BJ (cell line): ENCODE data around the gene LGI2. TPM values are rescaled to one million over a fixed set of nuclear protein-coding genes. Genes with fewer than 3 reads are reported as not detected.

ENCODE experiments used
- CTCF ChIA-PET: fragments of 350-600 bp; formaldehyde crosslinking; extraction: SDS; loops from one replicate; lab custom pipeline; 2021; ENCODE audit warnings: antibody characterized with exemption, inconsistent platforms; lab: Yijun Ruan, JAX
- POLR2A ChIA-PET: fragments of 300-600 bp; sonication (Branson Sonifier 250); formaldehyde crosslinking; extraction: SDS; loops from one replicate; lab custom pipeline; 2021; ENCODE audit warnings: antibody characterized with exemption; lab: Charles Lee
- DNase-seq: peaks from one replicate; pipeline ENCODE4 v3.0.0-alpha.2; 2011; ENCODE audit warnings: low read depth
- H3K27me3 ChIP-seq: 2 replicates; pipeline ENCODE4 v1.6.0; 2011; ENCODE audit warnings: low read length; ENCODE audit not compliant: control insufficient read depth, insufficient read depth
- H3K36me3 ChIP-seq: 2 replicates; pipeline ENCODE4 v1.5.1; 2011; ENCODE audit warnings: low read length; ENCODE audit not compliant: control insufficient read depth, insufficient read depth
- H3K4me3 ChIP-seq: 2 replicates; pipeline ENCODE4 v1.5.1; 2011; ENCODE audit warnings: low read depth, mild to moderate bottlenecking, control low read depth, low read length
- polyA plus RNA-seq: library from polyadenylated mRNA; depleted of rRNA; stranded (reverse); fragments of >200 nt; gene quantifications from 2 replicates; pipeline ENCODE4 v1.2.3, GENCODE V29; 2011
- TF ChIP-seq, protein P1 (sequence below): IDR thresholded peaks from 2 replicates; pipeline ENCODE4 v1.5.1; 2011; ENCODE audit warnings: low read depth, mild to moderate bottlenecking, control low read depth, inconsistent platforms, low read length, moderate library complexity; ENCODE audit not compliant: insufficient read depth

LGI2 gene
- polyA plus RNA-seq, 1 experiment = 0.01 TPM

DNA sequence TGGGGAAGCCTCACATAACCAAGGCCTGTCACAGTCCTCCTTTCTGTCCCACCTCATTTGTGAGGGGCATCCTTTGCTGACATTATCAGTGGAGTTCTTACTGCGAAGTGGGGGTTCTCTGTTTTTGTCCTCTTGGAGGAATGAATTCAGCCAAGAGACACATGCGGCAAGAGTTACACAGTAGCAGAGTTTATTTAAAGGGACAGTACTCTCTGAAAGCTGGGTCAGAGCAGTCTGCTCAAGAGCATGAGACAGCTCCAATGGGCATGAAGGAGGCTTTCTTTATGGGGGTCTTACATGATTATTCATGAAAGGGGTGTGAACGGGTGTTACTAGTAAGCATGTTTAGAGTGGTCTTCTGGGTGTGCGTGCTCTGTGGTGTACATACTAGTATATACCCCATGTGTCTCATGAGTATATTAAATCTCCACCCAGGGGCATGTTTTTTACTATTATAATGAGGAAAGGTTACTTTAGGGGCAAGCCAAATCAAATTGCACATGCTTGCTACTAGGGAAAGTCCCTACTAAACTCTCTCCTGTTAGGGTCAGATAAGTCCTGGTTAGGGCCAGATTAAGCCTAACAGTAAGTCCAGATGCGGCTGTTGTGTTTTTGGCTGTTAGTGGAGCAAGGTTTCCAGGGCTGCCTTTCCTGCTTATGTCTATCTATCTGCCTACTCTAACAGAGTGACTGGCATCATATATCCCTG, 19.8 kb upstream of the LGI2 start:
- POLR2A ChIA-PET = no interaction called here
- Histone ChIP-seq H3K36me3 (no peaks in the 10 kb centered on the region), H3K4me3 (no peak overlapping the region), H3K27me3 (0 out of 2 replicates have a peak, but pooled peaks cover 1% of the 10 kb centered on the region)
- no peak for DNase-seq
- CTCF ChIA-PET = no interaction called here
- TF ChIP-seq, protein P1, sequence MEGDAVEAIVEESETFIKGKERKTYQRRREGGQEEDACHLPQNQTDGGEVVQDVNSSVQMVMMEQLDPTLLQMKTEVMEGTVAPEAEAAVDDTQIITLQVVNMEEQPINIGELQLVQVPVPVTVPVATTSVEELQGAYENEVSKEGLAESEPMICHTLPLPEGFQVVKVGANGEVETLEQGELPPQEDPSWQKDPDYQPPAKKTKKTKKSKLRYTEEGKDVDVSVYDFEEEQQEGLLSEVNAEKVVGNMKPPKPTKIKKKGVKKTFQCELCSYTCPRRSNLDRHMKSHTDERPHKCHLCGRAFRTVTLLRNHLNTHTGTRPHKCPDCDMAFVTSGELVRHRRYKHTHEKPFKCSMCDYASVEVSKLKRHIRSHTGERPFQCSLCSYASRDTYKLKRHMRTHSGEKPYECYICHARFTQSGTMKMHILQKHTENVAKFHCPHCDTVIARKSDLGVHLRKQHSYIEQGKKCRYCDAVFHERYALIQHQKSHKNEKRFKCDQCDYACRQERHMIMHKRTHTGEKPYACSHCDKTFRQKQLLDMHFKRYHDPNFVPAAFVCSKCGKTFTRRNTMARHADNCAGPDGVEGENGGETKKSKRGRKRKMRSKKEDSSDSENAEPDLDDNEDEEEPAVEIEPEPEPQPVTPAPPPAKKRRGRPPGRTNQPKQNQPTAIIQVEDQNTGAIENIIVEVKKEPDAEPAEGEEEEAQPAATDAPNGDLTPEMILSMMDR = no peak

DNA sequence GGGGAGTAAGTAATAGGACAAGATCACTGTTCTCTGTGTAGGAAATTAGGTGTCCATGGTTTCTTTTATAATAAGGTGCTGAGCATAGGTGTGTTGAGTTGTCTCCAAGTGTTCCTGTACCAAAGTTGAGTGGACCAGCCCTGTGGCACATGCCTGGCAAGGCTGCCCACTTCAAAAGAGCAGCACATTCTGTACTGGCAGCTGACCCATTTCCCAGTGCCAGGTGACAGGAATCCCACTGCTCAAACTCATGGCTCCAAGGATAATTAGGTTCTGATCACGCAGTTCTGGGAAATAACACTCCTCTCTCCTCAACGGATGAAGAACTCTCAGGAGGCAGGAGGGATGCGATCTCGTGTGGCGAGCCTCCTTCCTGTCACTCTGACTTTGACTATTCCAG, 12.8 kb upstream of the LGI2 start:
- POLR2A ChIA-PET = interaction anchor here (0.6 kb wide), 1 partner anchor 1223 kb away, joined by 3 read pairs; no protein-coding TSS in a partner anchor
- no peak for DNase-seq
- Histone ChIP-seq H3K4me3 (no peak overlapping the region), H3K36me3 (no peaks in the 10 kb centered on the region), H3K27me3 (peaks cover 3% of the 10 kb centered on the region)
- CTCF ChIA-PET = no interaction called here
- TF ChIP-seq, protein P1 = no peak

DNA sequence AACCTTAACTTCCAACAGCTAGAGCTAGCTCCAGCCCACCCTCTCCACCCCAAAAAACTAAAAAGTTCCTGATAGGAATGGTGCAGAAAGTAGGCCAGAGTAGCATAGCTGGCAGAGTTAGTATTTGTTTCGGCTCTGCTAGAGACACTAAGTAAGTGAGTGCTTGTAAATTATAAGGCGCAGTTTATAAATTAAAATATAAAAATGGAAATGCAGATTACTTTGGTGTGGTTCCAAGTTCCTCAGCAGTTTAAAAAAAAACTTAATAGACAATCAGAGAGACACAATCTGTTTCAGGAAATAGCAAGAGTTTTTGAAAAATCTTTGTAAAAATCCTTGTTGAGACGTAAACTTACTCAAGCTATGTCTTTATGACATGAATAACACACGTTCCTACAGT, 2.8 kb upstream of the LGI2 start:
- Histone ChIP-seq H3K36me3 (no peaks in the 10 kb centered on the region), H3K27me3 (peaks cover 25% of the 10 kb centered on the region), H3K4me3 (no peak overlapping the region)
- ChIA-PET CTCF (no interaction called here), POLR2A (no interaction called here)
- DNase-seq = no peak
- TF ChIP-seq, protein P1 = no peak

DNA sequence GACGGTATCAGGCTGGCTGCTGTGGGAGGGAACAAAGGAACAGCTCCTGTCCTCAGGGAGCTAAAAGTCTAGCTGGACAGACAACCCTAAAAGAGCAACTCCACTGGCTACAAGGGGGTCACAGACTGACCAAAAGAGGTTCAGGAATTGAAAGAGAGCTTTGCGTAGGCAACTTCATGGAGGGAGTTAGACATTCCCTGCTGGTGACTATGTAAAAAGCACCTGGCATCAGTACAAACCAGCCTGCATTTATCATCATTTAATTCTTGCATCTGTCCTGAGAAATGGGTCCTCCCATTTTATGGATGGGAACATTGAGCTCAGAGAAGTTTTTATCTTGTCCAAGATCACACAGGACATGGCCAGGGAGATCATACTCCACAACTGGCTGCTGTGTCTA, 1.4 kb upstream of the LGI2 start:
- POLR2A ChIA-PET = no interaction called here
- no peak overlapping the region for H3K4me3 ChIP-seq
- DNase-seq = no peak
- CTCF ChIA-PET = interaction anchor here (0.9 kb wide), 1 partner anchor 11 kb away, joined by 3 read pairs; no protein-coding TSS in a partner anchor
- TF ChIP-seq, protein P1 = no peak
- H3K36me3 ChIP-seq = no peaks in the 10 kb centered on the region
- H3K27me3 ChIP-seq = peaks cover 31% of the 10 kb centered on the region

DNA sequence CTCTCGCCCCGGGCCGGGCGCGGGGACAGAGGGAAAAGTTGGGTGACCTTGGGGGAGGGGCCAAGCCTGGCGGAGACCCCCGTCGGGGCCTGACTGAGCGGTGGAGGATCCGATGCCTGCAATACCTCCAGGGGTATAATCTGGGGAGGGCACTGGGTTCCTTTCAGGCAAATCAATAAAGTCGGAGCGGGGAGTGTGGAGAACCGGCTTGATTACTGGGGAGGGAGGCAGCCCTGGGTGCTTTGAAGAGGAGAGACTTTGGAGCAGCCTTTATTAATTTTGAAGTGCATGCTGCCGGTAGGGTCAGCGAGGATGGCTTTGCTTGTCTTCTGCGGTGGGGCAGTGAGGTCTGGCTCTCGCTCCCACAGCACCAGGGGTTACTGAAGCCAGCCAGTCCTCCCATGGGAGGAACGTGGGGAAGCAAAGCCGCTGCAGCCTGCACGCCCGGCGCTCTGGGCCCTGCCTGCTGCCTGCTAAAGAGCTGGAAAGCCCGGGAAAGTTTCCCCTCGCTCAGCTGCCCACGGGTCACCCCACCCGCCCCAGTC, 403 bp upstream of the LGI2 start:
- Histone ChIP-seq H3K27me3 (peaks cover 34% of the 10 kb centered on the region), H3K4me3 (no peak overlapping the region), H3K36me3 (no peaks in the 10 kb centered on the region)
- no peak for DNase-seq
- ChIA-PET POLR2A (no interaction called here), CTCF (no interaction called here)
- TF ChIP-seq, protein P1 = no peak
